PC-9 (cell line): Measurements from ENCODE around the gene ESM1.

Experiments used
- EZH2 ChIP-seq: fragments of 200-600 bp; sonication (generic); IDR thresholded peaks from 2 replicates; pipeline ENCODE4 v1.8.0; 2017; ENCODE audit warnings: antibody characterized with exemption, low read depth
- TF ChIP-seq, protein P1 (sequence below): fragments of 200-600 bp; sonication (generic); conservative IDR thresholded peaks from 2 replicates; pipeline ENCODE4 v1.6.1; 2017; ENCODE audit warnings: mixed run types, antibody characterized with exemption, mild to moderate bottlenecking, moderate library complexity

DNA sequence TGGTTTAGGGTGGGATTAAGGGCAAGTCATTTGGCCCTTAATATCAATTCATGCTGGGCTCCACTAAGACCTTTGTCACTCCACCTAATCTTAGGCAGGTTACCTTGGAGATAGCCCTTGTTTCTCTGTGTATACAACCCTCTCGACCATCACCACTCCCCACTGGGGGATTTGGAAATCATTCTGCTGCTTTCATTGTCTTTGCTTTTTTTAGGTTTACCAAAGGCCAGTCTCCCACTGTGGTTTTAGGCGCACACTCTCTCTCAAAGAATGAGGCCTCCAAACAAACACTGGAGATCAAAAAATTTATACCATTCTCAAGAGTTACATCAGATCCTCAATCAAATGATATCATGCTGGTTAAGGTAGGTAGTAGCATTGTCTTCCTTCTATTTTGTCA lies 44.8 kb upstream of the ESM1 start:
- TF ChIP-seq, protein P1, sequence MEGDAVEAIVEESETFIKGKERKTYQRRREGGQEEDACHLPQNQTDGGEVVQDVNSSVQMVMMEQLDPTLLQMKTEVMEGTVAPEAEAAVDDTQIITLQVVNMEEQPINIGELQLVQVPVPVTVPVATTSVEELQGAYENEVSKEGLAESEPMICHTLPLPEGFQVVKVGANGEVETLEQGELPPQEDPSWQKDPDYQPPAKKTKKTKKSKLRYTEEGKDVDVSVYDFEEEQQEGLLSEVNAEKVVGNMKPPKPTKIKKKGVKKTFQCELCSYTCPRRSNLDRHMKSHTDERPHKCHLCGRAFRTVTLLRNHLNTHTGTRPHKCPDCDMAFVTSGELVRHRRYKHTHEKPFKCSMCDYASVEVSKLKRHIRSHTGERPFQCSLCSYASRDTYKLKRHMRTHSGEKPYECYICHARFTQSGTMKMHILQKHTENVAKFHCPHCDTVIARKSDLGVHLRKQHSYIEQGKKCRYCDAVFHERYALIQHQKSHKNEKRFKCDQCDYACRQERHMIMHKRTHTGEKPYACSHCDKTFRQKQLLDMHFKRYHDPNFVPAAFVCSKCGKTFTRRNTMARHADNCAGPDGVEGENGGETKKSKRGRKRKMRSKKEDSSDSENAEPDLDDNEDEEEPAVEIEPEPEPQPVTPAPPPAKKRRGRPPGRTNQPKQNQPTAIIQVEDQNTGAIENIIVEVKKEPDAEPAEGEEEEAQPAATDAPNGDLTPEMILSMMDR: no peak
- TF ChIP-seq EZH2: no peak
